ENCODE results near the gene RBM7.

Gene RBM7

GRCh38 chr11:114397349-114397982 lies 3.0 kb upstream of the RBM7 start:
- DNase-seq = no peak

GRCh38 chr11:114398303-114398920 lies 2.1 kb upstream of the RBM7 start:
- DNase-seq = no peak

GRCh38 chr11:114399490-114400215 lies 813 bp upstream of the RBM7 start:
- peak in 2 of 14 donors; percentile 45 to 71 for DNase-seq

DNA sequence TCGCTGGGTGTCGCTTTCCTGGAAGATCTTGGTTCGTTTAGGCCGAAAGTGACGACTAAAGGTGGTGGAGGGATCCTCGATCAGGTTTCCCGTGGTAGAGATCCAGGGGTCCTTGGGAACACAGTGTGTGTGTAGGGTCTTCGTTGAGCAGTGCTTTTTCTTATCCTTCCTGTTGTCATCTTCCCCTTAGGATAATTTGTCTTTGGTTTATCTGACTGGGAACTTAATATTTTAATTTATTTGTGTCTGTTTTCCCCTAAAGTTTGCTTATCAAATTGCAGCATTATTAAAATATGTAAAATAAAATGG lies 403 bp downstream of the RBM7 start:
- DNase-seq = no peak

GRCh38 chr11:114401311-114401710 lies 845 bp downstream of the RBM7 start:
- DNase-seq = no peak

DNA sequence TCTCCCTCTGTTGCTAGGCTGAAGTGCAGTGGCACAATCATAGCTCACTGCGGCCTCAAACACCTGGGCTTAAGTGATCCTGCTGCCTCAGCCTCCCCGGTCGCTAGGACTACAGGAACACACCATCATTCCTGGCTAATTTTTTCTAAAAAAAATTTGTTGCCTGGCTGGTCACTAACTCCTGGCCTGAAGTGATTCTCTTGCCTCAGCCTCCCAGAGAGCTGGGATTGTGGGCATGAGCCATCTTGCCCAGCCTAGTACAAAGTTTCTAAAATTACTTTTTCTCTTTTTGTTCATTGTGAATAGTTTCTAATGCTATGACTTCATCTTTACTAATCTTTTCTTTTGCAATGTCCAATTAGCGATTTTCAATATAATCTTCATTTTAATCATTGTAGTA lies 12.5 kb downstream of the RBM7 start:
- DNase-seq = no peak

DNA sequence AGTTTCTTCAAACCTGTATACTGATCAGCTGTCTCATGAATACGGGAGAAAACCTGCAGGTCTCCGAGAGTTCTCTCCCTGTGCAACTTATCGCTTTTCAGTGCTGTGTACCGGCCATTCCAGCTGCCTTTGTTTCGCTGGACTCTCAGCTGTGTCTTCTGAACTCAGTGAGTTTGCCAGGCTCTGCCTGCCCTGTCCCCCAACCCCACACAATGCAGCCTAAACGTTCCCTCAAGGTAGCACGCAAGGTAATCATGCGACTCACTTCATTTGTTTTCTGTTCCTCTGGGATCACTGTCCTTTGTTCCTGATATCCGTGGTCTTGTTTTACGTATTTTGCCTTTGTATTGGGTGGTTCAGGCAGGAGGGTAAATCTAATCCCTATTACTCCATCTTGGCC lies 13.5 kb downstream of the RBM7 start:
- no peak for DNase-seq

DNA sequence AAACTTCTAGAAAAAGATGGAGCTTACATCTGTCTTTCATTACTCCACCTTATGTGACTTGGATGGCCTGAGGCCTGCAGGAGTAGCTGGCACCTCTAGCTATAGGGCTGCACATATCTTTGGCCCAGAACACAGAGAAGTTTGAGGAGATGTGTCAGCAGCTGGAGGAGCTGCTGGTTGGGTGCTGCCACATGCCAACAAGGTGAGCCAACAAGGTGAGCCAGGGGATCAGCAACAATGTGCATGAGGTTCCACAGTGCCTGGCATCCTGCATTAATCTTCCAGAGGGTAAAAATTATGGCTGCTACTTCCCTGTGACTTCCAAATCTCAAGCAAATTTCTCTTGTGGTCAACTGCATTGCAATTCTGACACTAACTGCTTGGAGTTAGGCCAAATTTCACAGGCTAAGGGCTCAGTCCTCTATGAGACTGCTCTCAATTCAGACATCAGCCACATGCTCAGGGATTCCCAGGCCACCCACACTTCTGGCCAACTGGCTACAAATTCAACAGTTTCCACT lies 16.0 kb downstream of the RBM7 start:
- DNase-seq = no peak

GRCh38 chr11:114426280-114426679 lies 25.8 kb downstream of the RBM7 start:
- DNase-seq = no peak

- no peak for DNase-seq
Measured at GRCh38 chr11:114430290-114430689, 29.8 kb downstream of the RBM7 start.

DNA sequence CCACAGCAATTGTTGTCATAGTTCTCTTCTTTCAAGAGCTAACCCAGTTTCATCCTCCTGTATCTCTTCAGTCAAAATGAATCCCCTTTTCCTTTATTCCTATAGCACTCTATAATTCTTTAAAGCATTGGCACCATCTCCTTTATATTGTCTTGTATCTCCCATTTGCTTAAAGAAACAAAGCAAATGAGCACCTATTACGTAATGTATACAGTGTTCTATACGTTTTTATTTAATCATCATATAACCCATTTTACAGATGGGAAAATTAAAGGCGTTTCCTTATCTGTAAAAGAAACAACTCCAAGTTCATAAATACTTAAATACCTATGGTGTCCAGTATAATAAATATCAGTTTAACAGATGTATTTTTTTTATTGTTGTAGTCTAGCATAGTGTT lies 32.4 kb downstream of the RBM7 start:
- no peak for DNase-seq

DNA sequence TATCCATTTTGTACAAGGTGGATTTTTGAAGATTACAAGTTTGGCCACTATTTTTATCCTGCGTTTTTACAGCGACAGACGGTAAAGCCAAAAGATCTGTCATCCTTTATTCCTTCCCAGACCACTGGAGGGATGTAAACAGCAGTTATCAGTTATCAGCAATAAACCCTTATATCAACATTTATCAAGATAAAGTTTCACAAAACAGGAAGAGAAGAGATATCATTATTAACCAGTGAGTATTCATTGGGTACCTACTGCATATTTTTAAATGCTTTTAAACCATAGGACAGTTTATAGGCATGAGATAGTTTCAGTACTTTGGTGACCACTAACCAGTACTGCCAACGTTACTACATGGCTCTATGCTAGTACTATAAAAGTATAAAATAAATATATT lies 32.9 kb downstream of the RBM7 start:
- no peak for DNase-seq

DNA sequence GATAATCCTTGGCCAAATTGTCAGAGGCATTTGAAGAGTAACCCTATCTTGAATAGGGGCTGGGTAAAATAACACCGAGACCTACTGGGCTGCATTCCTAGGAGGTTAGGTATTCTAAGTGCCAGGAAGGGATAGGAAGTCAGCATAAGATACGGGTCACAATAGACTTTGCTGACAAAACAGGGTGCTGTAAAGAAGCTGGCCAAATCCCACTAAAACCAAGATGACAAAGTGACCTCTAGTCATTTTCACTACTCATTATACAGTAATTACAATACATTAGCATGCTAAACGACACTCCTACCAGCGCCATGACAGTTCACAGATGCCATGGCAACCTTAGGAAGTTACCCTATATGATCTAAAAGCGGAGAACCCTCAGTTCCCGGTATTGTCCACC lies 37.8 kb downstream of the RBM7 start:
- DNase-seq = no peak

- DNase-seq = peak; percentile 46 to 94 (median 90)
Measured at GRCh38 chr11:114439229-114440120, 39.0 kb downstream of the RBM7 start, which contains the start of gene REXO2. Gene REXO2 (plus strand): TSS chr11:114439467. CDS start chr11:114439529, 62 bp downstream.

- peak in 2 of 14 donors; percentile 24 to 38 for DNase-seq
Measured at GRCh38 chr11:114440121-114440860, 39.8 kb downstream of the RBM7 start.

GRCh38 chr11:114440971-114441763 lies 40.7 kb downstream of the RBM7 start:
- peak in 1 of 14 donors; percentile 33 for DNase-seq

GRCh38 chr11:114441921-114442320 lies 41.5 kb downstream of the RBM7 start:
- DNase-seq = no peak

DNA sequence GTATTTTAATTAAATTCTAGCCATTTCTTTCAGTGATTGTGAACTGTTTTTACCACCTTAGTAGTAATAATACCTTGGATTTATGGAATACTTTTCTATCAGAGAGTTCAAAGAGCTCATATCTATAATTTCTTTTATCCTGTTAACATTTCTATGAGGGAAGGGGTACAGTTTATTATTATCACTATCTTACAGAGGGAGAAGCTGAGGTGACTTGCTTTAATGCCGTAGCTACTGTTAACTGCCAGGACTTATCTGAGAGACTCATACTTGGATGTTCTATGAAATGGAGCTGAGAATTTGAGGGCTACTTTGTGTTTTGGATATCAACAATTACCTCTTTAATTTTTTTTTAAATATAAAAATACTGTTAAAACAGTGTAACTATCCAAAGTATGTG lies 42.1 kb downstream of the RBM7 start:
- no peak for DNase-seq

GRCh38 chr11:114447444-114447843 lies 47.0 kb downstream of the RBM7 start:
- DNase-seq = no peak

DNA sequence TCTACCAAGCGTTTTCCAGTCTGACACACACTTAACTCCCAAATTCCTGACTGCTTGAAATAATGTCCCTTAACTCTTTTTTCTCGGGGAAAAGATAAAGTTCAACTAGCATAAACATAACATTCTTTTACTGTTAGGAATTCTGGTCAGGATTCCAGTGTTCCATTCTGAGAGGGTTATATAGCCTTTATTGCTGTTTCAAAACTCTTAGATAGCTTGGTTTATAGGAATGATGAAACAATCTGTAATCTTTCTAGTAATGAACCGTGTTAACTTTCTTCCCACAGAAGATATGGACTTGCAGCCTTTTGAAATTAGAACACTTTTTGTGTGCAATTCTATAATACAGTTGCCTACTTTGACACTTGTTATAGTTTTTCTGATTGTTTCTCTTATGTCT lies 47.4 kb downstream of the RBM7 start:
- DNase-seq = no peak

Measured in C1 segment of cervical spinal cord (tissue), 14 donors.